Islet of Langerhans (tissue), 1 donor: ENCODE data around the gene ADD2.

Experiments
- FAIRE-seq: peaks from one replicate; lab custom pipeline; 2011; peaks lifted over from hg19 to GRCh38; lab: Jason Lieb, UNC

ADD2 gene

DNA sequence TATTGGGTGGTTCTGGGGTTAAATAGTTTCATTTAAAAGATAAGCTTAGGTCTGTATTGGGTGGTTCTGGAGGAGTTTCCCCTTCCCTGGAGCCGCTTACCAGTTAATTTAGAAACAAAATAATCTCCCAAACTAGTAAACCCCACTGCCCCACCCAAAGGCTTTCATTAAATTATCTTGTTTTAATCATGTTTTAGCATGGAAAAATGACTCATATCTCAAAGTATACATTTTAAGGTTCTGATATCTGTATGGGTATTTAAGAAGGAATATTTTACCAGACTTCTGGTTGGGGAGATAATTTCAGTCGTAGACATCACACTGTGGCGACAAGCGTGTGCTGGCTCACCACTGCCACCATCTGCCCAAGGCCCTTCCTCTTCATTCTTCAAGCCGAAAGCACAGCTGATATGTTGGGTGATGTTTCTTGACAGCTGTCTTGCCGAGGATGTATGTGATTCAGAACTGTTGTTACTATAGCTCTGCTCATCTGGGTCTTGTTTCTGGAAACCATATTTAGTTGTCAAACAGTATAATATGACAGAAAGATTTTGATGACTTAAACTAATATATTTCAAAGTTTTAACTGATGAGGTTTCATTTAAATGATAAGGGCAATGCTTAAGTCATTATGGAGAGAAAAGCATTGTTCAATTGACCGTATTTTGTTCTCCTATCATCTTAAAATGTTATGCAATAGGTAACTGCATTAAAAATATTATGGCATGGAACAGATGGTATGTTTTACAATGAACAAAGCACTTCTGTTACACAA lies 17.3 kb upstream of the ADD2 start:
- no peak for FAIRE-seq

DNA sequence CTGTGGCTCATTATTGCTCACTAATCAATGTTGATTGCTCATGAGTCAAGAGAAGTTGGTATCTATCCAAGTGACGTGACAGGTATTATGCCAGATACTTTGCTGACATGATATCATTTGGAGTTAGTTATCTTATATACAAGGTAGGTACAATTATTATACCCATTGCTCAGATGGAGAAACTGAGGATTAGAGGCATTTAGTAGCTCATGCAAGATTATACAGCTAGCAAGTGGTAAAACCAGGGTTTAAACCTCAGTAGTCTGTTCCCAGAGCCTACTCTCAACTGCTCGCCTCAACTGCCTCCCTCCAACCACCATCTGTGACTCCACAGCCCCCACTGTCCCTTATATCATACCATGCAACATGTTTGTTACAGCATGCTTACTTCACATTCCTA lies 16.3 kb upstream of the ADD2 start:
- no peak for FAIRE-seq

- FAIRE-seq: no peak
Observed at GRCh38 chr2:70779911-70780545, 12.0 kb upstream of the ADD2 start.

DNA sequence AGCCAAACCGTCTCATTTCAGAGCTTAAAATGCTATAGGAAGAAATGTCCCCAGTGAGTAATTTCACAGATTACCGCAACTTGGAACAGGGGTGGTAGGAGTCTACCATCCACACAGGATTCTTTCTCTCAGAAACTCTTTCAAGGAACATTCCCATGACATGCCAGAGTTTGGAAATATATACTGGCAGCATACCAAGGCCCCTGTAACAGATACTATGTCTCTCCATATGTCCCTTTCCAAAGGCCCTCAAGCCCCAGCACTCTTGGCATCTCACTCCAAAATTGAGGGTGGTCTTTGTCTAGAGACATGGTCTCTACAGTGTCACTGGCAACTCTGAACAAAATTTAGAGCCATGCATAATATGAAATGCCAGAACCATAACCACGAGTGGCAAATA lies 11.5 kb upstream of the ADD2 start:
- no peak for FAIRE-seq

DNA sequence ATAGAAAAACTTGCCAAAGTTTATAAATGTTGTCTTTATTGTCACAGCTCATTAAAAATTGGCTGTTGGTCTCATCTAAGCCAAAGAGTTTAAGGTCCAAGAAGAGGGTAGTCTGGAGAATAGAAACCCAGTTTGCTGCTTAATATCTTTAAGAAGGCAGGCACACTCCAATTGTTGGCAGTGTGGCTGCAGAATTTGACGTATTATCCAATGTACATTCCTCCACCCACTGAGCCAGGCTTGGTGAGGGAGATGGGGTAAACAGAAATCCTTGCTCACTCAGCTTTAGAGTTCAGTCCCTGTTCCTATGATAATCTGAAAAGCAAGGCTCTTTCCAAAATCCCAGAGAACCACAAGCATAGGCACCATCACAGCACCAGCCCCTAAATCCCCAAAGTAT lies 10.7 kb upstream of the ADD2 start:
- no peak for FAIRE-seq

DNA sequence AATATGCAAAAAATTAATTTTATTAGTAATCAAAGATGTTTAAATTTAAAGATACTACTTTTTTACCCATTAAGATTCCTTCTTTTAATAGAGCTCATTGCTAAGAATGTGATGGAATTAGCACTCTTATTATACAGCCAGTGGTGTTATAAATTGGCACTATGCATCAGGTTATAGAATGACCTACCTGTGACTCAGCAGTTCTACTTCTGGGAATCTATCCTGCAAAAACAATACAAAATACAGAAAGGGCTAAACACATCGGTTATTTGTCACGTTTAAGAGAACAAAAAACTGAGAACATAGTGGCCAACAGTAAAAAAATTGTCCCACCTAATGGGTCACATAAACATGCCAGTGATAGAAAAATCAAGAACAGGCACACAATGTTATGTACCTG lies 9.4 kb upstream of the ADD2 start:
- FAIRE-seq: no peak

- no peak for FAIRE-seq
Observed at GRCh38 chr2:70776266-70776665, 8.3 kb upstream of the ADD2 start.

DNA sequence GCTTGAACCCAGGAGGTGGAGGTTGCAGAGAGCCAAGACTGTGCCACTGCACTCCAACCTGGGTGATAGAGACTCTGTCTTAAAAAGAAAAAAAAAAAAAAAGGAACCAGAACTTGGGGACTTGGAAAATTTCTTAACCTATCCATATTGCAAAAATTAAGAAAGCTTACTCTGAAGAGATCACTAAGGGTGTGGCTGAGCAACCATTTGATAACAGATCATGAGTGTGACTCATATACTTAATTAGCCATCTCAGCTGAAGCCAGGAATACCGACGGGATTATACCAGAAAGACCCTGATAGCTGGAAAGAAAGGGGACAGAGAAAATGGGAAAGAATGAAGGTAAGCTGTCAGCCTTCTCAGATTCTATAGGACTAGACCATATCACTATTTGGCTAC lies 7.1 kb upstream of the ADD2 start:
- FAIRE-seq: no peak

DNA sequence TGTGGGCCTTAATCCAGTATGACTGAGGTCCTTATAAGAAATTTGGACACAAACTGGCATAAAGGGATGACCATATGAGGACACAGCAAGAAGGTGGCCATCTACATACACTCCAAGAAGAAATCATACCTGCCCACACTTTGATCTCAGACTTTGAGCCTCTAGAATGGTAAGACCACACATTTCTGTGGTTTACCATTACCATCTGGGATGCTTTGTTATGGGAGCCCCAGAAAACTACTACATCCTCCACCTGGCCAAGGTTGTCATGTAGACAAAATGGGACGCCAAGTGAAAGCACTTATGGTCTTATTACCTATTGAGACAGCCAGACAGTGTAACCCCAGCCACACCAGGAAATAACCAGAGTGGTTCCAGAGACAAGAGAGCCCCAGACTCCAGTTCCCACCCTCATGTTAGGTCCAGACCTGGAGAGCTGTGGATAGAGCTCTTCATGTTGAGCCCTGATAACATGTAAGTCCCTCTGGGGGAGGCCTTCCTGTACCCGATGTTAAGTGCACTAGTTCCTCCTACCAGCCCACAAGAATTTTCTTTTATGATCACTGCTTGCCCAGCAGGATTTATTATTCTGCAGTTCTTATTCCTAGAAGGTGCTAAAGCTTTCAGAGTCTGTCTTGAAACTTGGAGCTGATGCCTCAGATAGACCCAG lies 4.6 kb upstream of the ADD2 start:
- FAIRE-seq: no peak

DNA sequence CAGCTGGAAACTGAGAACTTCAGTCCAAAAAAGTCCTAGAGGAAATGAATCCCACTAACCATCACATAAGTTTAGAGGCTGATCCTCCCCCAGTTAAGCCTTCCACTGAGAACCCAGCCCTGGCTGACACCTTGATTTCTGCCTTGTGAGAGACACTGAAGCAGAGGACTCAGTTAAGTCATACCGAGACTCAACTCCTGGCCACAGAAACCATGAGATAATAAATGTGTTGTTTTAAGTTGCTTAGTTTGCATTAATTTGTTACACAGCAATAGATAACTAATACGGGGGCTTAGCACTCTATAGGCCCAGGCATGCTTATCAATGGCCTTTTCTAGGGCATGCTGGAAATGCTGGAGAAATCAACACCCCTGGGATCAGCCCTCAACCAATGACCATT lies 3.4 kb upstream of the ADD2 start:
- no peak for FAIRE-seq

GRCh38 chr2:70769450-70769849 lies 1.4 kb upstream of the ADD2 start:
- FAIRE-seq: no peak

- FAIRE-seq: no peak
Observed at GRCh38 chr2:70768590-70769085, 638 bp upstream of the ADD2 start.

DNA sequence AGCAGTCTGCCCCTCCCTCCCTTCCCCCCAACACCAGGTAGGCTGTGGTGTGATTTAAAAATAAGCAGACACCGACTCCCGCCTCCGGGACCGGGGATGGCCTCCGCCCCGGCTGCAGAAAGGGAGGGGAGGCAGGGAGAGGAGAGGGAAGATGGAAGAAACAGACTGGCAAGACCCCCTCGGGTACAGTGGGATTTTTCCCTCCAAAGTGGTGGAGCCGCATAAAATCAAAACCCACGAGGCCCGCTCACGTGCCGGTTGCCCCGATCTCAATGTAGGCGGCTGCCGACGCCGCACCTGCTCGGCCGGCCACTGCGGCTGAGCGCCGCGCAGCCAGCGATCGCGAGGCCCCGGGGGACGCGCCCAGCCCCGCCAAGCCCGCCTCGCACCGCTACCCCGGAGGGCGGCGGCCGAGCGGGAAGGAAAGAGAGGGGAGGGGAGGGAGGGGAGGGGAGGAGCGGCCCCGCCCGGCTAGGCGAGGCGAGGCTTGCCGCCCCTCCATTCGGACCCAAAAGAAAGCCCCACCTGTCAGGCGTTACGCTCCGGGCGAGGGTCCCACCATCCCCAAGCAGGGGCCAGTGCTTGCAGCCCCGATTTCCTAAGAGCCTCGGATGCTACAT lies 811 bp downstream of the ADD2 start:
- FAIRE-seq: no peak

DNA sequence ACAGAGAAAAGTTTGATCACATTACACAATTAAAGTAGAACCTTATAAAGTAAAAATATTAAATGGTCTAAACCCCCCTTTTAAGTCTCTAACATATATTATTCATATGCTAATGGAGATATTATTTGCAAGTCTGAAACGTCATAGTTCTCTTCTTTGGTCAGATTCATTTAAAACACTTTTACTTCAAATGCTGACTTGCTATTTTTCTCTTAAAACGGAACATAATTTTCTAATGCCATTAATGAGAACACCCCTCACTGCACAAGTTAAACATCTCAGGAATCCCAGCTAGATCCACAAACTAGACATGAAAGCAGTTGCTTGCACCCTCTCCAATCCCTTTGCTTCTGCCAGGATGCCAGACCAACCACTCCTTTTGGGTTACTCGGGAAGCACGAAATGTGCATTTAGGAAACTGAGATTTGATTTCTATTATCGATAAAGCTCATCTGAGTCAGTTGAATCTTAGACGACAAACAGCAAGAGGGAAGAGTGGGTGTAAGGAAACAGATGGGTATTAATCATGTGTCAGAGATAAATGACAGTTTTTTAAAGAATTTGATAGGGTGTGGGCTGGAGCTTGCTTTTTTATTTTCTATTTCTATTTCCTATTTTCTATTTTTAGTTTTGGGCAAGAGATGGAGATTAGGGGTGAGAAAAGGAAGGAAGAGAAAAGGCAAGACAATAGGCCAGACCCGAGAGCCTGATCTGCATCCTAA lies 1.5 kb downstream of the ADD2 start:
- no peak for FAIRE-seq

GRCh38 chr2:70765507-70765906 lies 2.5 kb downstream of the ADD2 start:
- no peak for FAIRE-seq

DNA sequence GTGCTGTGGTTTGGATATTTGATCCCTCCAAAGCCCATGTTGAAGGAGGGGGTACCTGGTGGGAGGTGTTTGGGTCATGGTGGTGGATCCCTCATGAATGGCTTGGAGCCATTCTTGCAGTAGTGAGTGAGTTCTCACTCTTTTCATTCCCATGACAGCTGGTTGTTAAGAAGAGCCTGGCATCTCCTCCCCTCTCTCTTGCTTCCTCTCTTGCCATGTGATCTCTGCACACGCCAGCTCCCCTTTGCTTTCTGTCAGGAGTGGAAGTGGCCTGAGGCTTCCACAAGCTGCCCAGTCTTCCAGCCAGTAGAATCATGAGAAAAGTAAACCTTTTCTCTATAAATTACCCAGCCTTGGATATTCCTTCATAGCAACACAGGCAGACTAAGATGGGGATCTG lies 8.6 kb downstream of the ADD2 start:
- no peak for FAIRE-seq

GRCh38 chr2:70757966-70758365 lies 10.0 kb downstream of the ADD2 start:
- FAIRE-seq: no peak

DNA sequence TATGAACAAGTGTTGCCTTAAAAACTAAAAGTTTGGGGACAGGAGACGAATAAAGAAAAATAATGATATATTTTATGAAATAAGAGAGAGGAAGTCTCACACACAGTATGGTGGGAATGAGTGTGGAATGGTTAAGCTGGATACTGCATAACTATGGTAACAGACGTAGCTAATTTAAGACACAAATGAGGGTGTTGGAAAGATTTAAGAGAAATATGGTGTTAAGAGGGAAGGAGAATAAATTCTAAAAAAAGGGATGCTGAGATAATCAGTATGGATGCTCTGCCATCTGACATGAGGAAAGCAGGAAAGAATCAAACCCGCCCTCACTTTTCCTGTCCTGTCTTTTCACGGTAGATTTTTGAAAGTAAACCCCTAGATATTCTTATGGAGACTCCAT lies 10.6 kb downstream of the ADD2 start:
- FAIRE-seq: no peak

DNA sequence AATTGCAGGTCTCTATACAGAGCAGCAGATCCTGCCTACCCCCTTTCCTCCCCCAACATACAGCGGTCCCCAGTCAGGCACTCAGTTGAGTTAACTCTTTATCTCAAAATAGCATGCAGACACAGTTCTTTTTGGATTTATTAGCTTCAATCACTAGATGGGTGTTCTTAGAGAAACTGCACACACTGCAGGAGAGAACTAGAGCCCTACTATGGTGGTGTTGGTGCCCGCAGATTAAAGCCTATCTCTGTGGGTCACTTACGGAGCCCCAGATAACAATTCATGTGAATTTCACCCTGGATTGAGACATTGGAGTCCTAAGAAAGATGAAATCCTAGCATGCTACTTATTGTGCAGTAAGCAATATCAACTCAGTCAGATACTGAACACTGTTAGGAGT lies 11.9 kb downstream of the ADD2 start:
- no peak for FAIRE-seq

DNA sequence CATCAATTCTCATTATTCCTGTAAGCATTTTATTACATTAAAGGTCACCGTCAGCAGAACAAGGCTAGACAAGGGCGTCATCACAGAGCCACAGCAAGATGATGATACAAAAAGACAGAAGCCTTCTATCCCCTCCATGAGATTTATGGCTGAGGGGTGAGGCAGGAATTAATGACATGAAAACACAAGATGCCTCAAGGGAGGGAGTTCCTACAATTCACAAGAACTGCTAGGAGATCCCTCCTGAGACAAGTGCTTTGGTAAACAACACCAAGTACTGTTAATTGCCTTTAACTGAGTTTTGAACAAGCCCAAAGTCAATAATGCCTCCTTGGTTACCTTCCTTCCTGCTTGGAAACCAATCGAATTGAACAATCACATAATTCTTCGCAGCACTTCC lies 14.1 kb downstream of the ADD2 start:
- FAIRE-seq: no peak

DNA sequence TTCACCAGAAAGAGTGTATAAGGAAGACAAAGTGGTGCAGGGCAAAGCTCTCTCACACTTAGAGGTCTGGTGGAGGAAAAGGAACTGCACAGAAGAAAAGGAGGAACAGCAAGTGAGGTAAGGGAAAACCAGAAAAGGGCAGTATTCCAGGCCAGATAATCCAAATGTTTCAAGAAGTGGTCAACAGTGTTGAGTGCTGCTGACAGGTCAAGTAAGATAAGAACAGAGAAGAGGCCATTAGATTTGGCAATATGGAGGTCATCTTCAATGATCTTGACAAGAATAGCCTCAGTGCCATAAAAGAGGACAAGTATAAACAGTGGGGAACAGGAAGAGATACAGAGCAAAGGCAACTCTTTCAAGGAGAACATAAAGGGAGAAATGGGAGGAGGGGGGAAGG lies 15.0 kb downstream of the ADD2 start:
- FAIRE-seq: no peak

- no peak for FAIRE-seq
Observed at GRCh38 chr2:70752396-70752795, 15.6 kb downstream of the ADD2 start.
